DND-41 (cell line): ENCODE measurements around the gene EIF4G3.

Experiments used
- CTCF ChIP-seq: IDR thresholded peaks from 2 replicates; pipeline ENCODE4 v1.5.1; 2012; ENCODE audit warnings: borderline replicate concordance, low read length, moderate library complexity, mild to moderate bottlenecking; ENCODE audit not compliant: poor library complexity, severe bottlenecking; ENCODE audit errors: extremely low read depth
- EZH2 ChIP-seq: IDR thresholded peaks from 3 replicates; pipeline ENCODE4 v1.6.1; 2012; ENCODE audit warnings: borderline replicate concordance, low read depth, mild to moderate bottlenecking, moderate library complexity, low read length, inconsistent platforms; ENCODE audit not compliant: severe bottlenecking

GRCh38 chr1:21182181-21182731 is 5.6 kb upstream of the EIF4G3 start:
- TF ChIP-seq CTCF: no peak
- no peak for TF ChIP-seq EZH2
